CD4-positive, alpha-beta T cell (primary cell): ENCODE data around the gene RGP1. TPM values are rescaled to one million over a fixed set of nuclear protein-coding genes. Genes with fewer than 3 reads are reported as not detected.
A peak's percentile ranks its signal among the peaks of the same experiment; 100 is the strongest.

Experiments used
- ATAC-seq: fragments of 200-7000 bp; cut with Tn5 transposase; one replicate; pipeline ENCODE4 v1.10.0; 2022; ENCODE audit warnings: mild to moderate bottlenecking; ENCODE audit not compliant: poor library complexity
- CTCF ChIA-PET: fragments of 350-600 bp; sonication (Branson Sonifier 250); formaldehyde crosslinking; loops from one replicate; lab custom pipeline; 2021; ENCODE audit warnings: antibody characterized with exemption, inconsistent platforms; lab: Charles Lee
- POLR2A ChIA-PET: fragments of 350-600 bp; sonication (Branson Sonifier 250); formaldehyde crosslinking; loops from one replicate; lab custom pipeline; 2021; ENCODE audit warnings: antibody characterized with exemption, inconsistent platforms; lab: Charles Lee
- DNase-seq, 14 experiments: peaks; one replicate each; pipeline ENCODE4 v3.0.0-alpha.2; 2013 to 2020; ENCODE audit warnings: mixed read lengths in 2 of 14
- H3K27ac ChIP-seq, 2 donors: one replicate each; pipeline versions ENCODE4 v1.5.1 to v1.7.0; 2013; ENCODE audit warnings: low read length in 2 of 2, low read depth in 1 of 2, mild to moderate bottlenecking in 1 of 2
- H3K27me3 ChIP-seq, 2 experiments: 1 replicate in 1 of 2; 2 replicates in 1 of 2; pipeline versions ENCODE4 v1.6.1 to v1.7.0; 2013; ENCODE audit warnings: low read length in 2 of 2, control low read depth in 1 of 2, mild to moderate bottlenecking in 1 of 2, moderate library complexity in 1 of 2; ENCODE audit not compliant: insufficient read depth in 2 of 2, control insufficient read depth in 1 of 2
- H3K36me3 ChIP-seq: one replicate; pipeline ENCODE4 v1.6.1; 2013; ENCODE audit warnings: low read length, control low read depth; ENCODE audit not compliant: insufficient read depth
- H3K4me1 ChIP-seq: one replicate; pipeline ENCODE4 v1.6.1; 2013; ENCODE audit warnings: low read length, control low read depth; ENCODE audit not compliant: insufficient read depth
- H3K4me3 ChIP-seq: one replicate; pipeline ENCODE4 v1.5.1; 2013; ENCODE audit warnings: mild to moderate bottlenecking, low read length, moderate library complexity
- H3K9me3 ChIP-seq, 2 experiments: 1 replicate in 1 of 2; 2 replicates in 1 of 2; pipeline versions ENCODE4 v1.6.1 to v1.7.0; 2013; ENCODE audit warnings: low read length in 2 of 2, mild to moderate bottlenecking in 2 of 2, control low read depth in 1 of 2, moderate library complexity in 1 of 2; ENCODE audit not compliant: control insufficient read depth in 1 of 2, insufficient read depth in 1 of 2
- H3K27ac Mint-ChIP-seq: one replicate; pipeline ENCODE4 v1.8.0; 2020; ENCODE audit warnings: mixed read lengths
- H3K27me3 Mint-ChIP-seq: one replicate; pipeline ENCODE4 v1.8.0; 2021; ENCODE audit warnings: mixed read lengths
- H3K36me3 Mint-ChIP-seq: one replicate; pipeline ENCODE4 v1.8.0; 2021; ENCODE audit warnings: low read depth, mixed read lengths
- H3K4me1 Mint-ChIP-seq: one replicate; pipeline ENCODE4 v1.8.0; 2021; ENCODE audit warnings: low read depth, mixed read lengths
- H3K4me3 Mint-ChIP-seq: one replicate; pipeline ENCODE4 v1.8.0; 2020; ENCODE audit warnings: mild to moderate bottlenecking, mixed read lengths
- H3K9me3 Mint-ChIP-seq: one replicate; pipeline ENCODE4 v1.8.0; 2020; ENCODE audit warnings: mixed read lengths
- intact Hi-C, 2 experiments: fragments of 100-400 bp; cut with DNase I in 1 of 2; cut with micrococcal nuclease in 1 of 2; formaldehyde crosslinking; loops; one replicate each; pipeline versions ENCODE4 v1.15.1 to v1.9.0; 2023 to 2025; cut with DNase I, micrococcal nuclease
- total RNA-seq, 174 experiments: library from RNA in 2 of 174; stranded (reverse) in 2 of 174; gene quantifications; one replicate each; pipeline ENCODE4 v1.2.3 and lab custom pipeline; 2021 to 2026
- TF ChIP-seq, protein P1 (sequence below): fragments of 200-600 bp; IDR thresholded peaks from one replicate; pipeline ENCODE4 v1.8.0; 2022; ENCODE audit warnings: antibody characterized with exemption, mild to moderate bottlenecking

Gene RGP1
- total RNA-seq, 2 experiments from 2014 or later = 12.6 to 13.1 TPM

DNA sequence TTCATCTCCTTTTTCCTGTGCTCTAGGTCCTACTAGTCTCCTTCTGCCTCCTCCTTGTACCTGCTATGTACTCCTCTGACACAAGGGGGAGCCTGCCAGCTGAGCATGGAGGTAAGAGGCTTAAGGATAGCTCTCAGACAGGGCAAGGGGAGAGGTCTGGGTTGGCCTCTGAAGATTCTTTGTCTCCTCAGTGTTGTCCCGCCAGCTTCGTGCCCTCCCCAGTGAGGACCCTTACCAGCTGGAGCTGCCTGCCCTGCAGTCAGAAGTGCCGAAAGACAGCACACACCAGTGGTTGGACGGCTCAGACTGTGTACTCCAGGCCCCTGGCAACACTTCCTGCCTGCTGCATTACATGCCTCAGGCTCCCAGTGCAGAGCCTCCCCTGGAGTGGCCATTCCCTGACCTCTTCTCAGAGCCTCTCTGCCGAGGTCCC is 12.9 kb upstream of the RGP1 start:
- Histone ChIP-seq H3K36me3 (peaks cover 63% of the 10 kb centered on the region), H3K9me3 (no peaks in the 10 kb centered on the region), H3K4me1 (peaks cover 32% of the 10 kb centered on the region), H3K4me3 (no peak overlapping the region), H3K27me3 (no peaks in the 10 kb centered on the region), H3K27ac (no peak overlapping the region)
- POLR2A ChIA-PET = interaction anchor here (0.6 to 4.4 kb wide), 7 partner anchors 13 to 120 kb away, joined by 3 to 30 read pairs (median 3); partner anchors contain the start of genes CCDC107, GBA2, RGP1 and RMRP
- Mint-ChIP-seq H3K36me3 (peaks cover 68% of the 10 kb centered on the region), H3K27me3 (no peaks in the 10 kb centered on the region), H3K27ac (peak overlapping the region; percentile 67), H3K4me1 (peaks cover 22% of the 10 kb centered on the region), H3K9me3 (no peaks in the 10 kb centered on the region), H3K4me3 (peak overlapping the region; percentile 49)
- CTCF ChIA-PET = interaction anchor here (0.6 to 3.0 kb wide), 15 partner anchors 8 to 146 kb away, joined by 3 to 32 read pairs (median 5); partner anchors contain the start of genes CCDC107, GBA2, RGP1 and RMRP
- peak; percentile 43 to 86 (median 58) for DNase-seq
- TF ChIP-seq, protein P1, sequence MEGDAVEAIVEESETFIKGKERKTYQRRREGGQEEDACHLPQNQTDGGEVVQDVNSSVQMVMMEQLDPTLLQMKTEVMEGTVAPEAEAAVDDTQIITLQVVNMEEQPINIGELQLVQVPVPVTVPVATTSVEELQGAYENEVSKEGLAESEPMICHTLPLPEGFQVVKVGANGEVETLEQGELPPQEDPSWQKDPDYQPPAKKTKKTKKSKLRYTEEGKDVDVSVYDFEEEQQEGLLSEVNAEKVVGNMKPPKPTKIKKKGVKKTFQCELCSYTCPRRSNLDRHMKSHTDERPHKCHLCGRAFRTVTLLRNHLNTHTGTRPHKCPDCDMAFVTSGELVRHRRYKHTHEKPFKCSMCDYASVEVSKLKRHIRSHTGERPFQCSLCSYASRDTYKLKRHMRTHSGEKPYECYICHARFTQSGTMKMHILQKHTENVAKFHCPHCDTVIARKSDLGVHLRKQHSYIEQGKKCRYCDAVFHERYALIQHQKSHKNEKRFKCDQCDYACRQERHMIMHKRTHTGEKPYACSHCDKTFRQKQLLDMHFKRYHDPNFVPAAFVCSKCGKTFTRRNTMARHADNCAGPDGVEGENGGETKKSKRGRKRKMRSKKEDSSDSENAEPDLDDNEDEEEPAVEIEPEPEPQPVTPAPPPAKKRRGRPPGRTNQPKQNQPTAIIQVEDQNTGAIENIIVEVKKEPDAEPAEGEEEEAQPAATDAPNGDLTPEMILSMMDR = peak; percentile 73
- ATAC-seq = peak; percentile 25
- intact Hi-C loops = loop anchor here (1.0 to 10.0 kb wide), 5 partner anchors 13 to 1029 kb away; partner anchors contain the start of genes ATOSB (in 1 of the 2), DNAJB5 (in 1 of the 2), GBA2 (in 1 of the 2) and RGP1 (in 1 of the 2)

DNA sequence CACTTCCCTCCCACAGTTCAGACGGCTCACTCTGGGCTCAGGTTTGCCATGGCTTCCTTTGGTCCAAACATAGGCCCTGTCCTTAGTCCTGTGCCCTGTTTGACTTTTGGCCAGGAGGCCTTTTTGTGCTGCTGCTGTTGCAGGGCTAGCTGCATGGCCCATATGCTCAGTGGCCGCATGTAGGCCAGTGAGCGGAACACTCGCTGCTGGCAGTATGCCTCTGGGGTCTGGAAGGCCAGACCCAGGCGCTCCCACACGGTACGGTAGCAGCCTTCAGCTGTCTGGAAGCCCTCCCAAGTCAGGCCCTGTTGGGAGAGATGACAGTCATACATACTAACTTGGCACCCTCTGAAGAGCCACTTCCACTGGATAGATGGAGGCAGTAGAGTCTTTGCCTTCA is 11.9 kb upstream of the RGP1 start:
- ChIA-PET CTCF (interaction anchor here (0.7 to 3.0 kb wide), 3 partner anchors 11 to 120 kb away, joined by 3 to 32 read pairs (median 3); partner anchors contain the start of genes GBA2 and RGP1), POLR2A (interaction anchor here (1.0 to 4.4 kb wide), 2 partner anchors 12 to 75 kb away, joined by 3 to 30 read pairs; partner anchors contain the start of genes GBA2, RGP1 and SPAG8)
- H3K9me3 ChIP-seq = no peaks in the 10 kb centered on the region
- H3K27me3 Mint-ChIP-seq = no peaks in the 10 kb centered on the region
- no peak overlapping the region for H3K27ac ChIP-seq
- peaks cover 75% of the 10 kb centered on the region for H3K36me3 Mint-ChIP-seq
- intact Hi-C loops = loop anchor here (10.0 kb wide), 3 partner anchors 622 to 1028 kb away; partner anchors contain the start of genes ATOSB (in 1 of the 2) and DNAJB5 (in 1 of the 2)
- no peak overlapping the region for H3K4me3 ChIP-seq
- H3K4me1 Mint-ChIP-seq = peaks cover 26% of the 10 kb centered on the region
- no peak overlapping the region for H3K27ac Mint-ChIP-seq
- no peak for DNase-seq
- H3K9me3 Mint-ChIP-seq = no peaks in the 10 kb centered on the region
- H3K36me3 ChIP-seq = peaks cover 72% of the 10 kb centered on the region
- no peak for ATAC-seq
- TF ChIP-seq, protein P1 = no peak
- H3K4me3 Mint-ChIP-seq = no peak overlapping the region
- H3K4me1 ChIP-seq = peaks cover 34% of the 10 kb centered on the region
- no peaks in the 10 kb centered on the region for H3K27me3 ChIP-seq

DNA sequence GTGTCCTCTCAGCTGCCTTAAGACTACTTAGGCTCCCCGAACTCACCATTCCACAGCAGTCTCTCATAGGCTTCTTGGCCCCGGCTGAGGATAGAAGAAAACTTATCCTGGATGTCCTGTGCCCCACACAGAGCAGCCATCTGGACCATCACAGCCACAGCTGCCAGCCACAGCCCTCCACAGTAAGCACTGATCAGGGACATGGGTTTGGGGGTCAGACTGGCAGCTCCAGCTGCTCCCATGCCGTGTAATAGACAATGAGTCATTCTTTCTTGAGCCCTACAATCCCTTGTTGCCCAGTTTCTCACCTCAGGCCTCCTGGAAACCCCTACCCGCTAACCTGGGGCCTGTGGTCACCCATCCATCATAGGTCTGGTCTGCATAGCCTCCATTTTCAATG is 10.9 kb upstream of the RGP1 start:
- Mint-ChIP-seq H3K27me3 (no peaks in the 10 kb centered on the region), H3K36me3 (peaks cover 76% of the 10 kb centered on the region), H3K9me3 (no peaks in the 10 kb centered on the region), H3K4me3 (no peak overlapping the region), H3K27ac (no peak overlapping the region), H3K4me1 (peaks cover 25% of the 10 kb centered on the region)
- no peak for DNase-seq
- Histone ChIP-seq H3K9me3 (no peaks in the 10 kb centered on the region), H3K4me3 (no peak overlapping the region), H3K27me3 (no peaks in the 10 kb centered on the region), H3K36me3 (peaks cover 81% of the 10 kb centered on the region), H3K27ac (no peak overlapping the region), H3K4me1 (peaks cover 27% of the 10 kb centered on the region)
- ATAC-seq = no peak
- ChIA-PET POLR2A (interaction anchor here (1.5 to 4.4 kb wide), 2 partner anchors 11 kb away, joined by 8 to 30 read pairs; partner anchors contain the start of genes GBA2 and RGP1), CTCF (no interaction called here)
- TF ChIP-seq, protein P1 = no peak
- intact Hi-C loops = loop anchor here (10.0 kb wide), 3 partner anchors 623 to 1027 kb away; partner anchors contain the start of genes ATOSB (in 1 of the 2) and DNAJB5 (in 1 of the 2)
